Measurements from ENCODE around the gene CHMP3.

- TF ChIP-seq POLR2AphosphoS5 (IDR thresholded peaks at IDR 0.05): no peak
- no peak for TF ChIP-seq POLR2A (IDR thresholded peaks at IDR 0.05)
- TF ChIP-seq EP300 (IDR thresholded peaks at IDR 0.05): no peak
Observed at GRCh38 chr2:86492048-86492453, 71.2 kb downstream of the CHMP3 start.
